Pulmonary artery endothelial cell (primary cell): ENCODE measurements around the gene LILRB3. TPM values are rescaled to one million over a fixed set of nuclear protein-coding genes. Genes with fewer than 3 reads are reported as not detected.
"Not testable (repeated sequence)": the region's sequence is repeated elsewhere in the genome, so short reads cannot be mapped to it uniquely, and the experiment has no call there.

ENCODE experiments used
- DNase-seq: peaks from one replicate; pipeline ENCODE4 v3.0.0-alpha.2; 2011; ENCODE audit warnings: low read depth, low spot score
- total RNA-seq: library from RNA; depleted of rRNA; stranded (reverse); fragments of >200 nt; gene quantifications from 2 replicates; pipeline ENCODE4 v1.2.3, GENCODE V29; 2014

LILRB3 gene
- total RNA-seq, 1 donor from 2014 or later: not detected

DNA sequence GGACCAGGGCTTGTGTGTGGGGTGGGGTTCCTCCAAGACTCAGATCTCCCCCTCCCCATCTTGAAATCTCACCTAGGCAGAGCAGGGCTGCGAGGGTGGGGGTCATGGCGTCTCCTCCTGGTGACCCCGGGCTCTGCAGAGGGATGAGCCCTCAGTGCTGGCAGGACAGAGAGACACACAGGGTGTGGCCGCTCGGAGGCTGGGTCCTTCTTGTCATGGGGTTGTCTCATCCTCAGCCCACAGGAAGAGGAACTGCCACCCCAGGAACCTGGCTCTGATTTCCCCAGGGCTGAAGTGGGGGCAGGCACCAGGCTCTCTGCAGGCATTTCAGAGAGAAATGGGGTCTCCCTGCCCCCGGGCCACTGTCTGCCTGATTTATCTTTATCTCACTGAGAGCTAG lies 19.8 kb upstream of the LILRB3 start, which contains the start of gene LILRA6:
LILRA6 (minus strand) TSS at position 145 of the 400 bp plus-strand sequence.
- not testable (repeated sequence) for DNase-seq

DNA sequence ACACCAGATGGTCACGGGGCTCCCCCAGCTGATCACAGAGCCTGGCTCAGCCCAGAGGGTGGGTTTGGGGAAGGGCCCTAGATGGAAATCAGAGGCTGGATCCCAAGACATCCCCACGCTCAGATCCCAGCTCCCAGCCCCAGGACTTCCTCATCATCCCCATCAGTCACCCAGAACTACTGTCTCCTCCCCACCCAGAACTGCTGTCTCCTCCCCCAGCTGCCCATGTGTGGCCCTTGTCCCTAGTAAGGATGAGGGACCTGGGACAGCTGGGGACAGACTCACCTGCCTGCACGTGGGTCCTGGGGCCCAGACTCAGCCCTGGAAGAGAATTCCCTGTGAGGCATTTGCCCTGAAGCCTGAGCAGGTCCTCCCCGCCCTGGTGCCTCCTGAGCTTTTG lies 19.4 kb upstream of the LILRB3 start:
- DNase-seq: not testable (repeated sequence)

DNA sequence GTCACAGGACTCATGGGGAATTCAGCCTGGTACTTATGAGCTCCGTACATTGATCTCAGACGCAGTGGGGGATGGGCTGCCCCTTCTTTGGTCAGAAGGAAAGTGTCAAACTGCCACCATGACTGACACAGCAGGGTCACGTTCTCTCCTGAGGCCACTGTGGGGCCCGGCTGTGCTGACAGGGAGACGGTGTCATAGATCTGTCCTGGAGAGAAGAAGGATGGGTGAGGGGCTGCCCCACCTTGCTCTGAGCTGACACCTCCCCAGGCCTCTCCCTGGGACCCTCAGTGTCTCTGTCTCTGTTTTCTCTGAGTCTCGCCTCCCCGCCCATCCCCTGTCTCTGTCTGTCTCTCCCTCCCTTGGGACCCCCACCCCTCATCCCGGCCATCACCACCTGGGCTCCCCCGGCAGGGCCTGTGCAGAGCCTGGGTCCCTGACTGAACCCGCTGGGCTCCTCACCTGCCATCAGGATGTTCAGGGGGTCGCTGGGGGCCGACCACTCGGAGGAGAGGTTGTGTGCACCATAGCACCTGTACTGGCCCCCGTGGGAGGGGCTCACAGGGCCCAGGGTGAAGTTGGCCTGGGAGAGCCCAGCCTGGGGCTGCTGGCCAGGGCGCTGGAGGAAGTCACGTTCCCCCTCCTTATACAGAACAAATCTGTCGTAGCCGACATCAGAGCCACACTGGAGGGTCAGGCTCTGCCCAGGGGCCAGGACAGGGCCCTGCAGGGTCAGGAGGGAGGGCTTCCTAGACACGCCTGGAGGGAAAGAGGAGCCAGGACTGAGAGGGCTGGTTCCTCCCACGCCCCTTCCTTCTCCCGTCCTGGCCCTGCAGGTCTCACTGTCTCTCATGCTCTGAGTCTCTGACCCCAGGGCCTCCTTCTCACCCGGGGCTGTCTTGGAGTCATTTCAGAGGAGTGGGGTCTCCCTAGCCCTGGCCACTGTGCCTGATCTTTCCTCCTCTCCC lies 17.8 kb upstream of the LILRB3 start:
- DNase-seq: not testable (repeated sequence)

GRCh38 chr19:54239491-54240371 lies 16.9 kb upstream of the LILRB3 start:
- not testable (repeated sequence) for DNase-seq

GRCh38 chr19:54233941-54234340 lies 11.1 kb upstream of the LILRB3 start:
- DNase-seq: no peak

GRCh38 chr19:54231077-54231931 lies 8.5 kb upstream of the LILRB3 start:
- DNase-seq: peak; percentile 40

DNA sequence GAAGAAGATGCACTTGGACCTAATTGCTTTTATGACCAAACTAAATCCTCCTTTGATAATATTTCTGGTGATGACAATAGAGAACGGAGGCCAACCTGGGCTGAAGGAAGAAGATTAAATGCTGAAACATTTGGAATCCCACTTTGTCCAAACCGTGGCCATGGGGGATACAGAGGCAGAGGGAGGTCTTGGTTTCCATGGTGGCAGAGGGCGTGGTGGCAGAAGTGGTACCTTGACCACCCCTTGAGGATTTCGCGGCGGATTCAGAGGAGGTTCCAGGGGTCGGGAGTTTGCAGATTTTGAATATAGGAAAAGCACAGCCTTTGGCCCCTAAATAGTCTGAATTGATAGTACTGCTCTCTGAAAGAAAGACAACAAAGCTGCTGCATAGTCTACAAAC lies 7.2 kb upstream of the LILRB3 start:
- no peak for DNase-seq

- DNase-seq: no peak
Observed at GRCh38 chr19:54229146-54229545, 6.3 kb upstream of the LILRB3 start.

DNA sequence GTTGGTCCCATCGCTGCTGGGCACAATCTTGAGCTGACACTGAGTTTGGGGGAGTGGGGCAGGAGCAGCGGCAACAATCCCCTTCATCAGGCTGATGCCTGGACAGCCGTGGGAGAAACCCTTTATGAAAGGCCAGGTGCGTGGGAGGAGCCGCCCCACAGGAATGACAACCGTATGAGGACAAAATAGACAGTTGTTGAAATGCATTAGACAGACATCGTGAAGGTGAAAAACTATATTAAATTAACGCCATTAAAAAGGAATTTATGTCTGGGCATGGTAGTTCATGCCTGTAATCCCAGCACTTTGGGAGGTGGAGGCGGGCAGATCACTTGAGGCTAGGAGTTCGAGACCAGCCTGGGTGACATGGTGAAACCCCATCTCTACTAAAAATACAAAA lies 1.8 kb upstream of the LILRB3 start:
- not testable (repeated sequence) for DNase-seq

- DNase-seq: not testable (repeated sequence)
Observed at GRCh38 chr19:54223937-54224281, 1.1 kb upstream of the LILRB3 start.

DNA sequence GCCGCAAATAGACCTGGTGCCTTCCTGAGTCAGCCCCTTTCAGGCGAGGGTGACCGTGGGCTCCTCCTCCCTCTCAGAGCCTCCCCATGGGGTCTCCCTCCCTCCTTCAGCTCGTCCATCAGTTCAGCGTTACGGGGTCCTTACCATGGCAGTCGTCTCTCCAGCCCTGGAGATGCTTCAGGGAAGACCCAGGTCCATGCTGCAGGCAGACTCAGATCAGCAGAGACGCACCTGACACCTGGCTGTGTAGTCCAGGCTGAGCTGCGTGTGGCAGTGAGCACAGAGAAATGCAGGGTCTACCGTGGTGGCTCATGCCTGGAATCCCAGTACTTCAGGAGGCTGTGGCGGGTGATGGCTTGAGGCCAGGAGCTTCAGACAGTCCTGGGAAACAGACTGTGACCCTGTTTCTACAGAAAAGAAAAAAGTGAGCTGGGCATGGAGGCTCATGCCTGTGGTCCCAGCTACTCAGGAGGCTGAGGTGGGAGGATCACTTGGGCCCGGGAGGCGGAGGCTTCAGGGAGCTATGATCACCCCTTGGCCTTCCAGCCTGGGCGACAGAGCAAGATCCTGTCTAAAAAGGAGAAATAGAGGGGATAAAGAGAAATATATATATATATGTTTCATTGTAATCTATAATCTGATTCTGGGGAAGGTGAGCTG lies 600 bp upstream of the LILRB3 start:
- DNase-seq: not testable (repeated sequence)

DNA sequence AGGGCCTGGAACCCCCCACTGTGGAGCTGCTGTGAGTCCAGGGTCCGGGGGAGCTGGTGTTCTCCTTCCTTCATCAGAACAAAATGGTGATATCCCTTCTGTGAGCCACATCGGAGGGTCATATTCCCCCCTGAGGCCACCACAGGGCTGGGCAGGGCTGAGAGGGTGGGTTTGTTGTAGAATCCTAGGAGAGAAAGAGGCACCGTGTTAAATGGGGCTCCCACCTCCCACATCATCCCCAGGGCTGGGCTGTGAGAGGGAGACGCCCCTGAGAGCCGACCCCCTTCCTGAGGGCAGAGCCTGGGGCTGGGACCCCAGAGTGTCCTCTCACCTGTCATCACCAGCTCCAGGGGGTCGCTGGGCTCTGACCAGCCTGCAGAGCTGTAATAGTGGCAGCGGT lies 860 bp downstream of the LILRB3 start:
- not testable (repeated sequence) for DNase-seq

DNA sequence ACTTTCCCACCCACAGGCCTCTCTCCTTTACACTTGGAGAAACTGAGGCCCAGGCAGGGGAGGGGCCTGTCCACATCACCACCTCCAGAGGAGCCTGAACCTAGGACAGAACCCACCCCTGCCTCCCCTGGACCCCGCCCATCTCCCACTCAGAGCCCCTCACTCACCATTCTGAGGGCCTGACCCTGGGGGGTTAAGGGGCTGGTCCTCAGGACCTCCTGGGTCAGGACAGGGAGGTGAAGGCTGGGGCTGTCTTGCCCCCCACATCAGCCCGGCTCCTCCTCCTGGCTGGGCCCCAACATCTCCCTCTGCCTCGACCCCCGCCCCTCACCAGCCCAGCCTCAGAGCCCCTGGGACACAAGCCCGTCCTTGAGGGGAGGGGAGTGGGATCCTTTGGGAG lies 3.1 kb downstream of the LILRB3 start:
- DNase-seq: not testable (repeated sequence)

- DNase-seq: no peak
Observed at GRCh38 chr19:54218960-54219661, 3.7 kb downstream of the LILRB3 start.

- no peak for DNase-seq
Observed at GRCh38 chr19:54218259-54218658, 4.5 kb downstream of the LILRB3 start.

DNA sequence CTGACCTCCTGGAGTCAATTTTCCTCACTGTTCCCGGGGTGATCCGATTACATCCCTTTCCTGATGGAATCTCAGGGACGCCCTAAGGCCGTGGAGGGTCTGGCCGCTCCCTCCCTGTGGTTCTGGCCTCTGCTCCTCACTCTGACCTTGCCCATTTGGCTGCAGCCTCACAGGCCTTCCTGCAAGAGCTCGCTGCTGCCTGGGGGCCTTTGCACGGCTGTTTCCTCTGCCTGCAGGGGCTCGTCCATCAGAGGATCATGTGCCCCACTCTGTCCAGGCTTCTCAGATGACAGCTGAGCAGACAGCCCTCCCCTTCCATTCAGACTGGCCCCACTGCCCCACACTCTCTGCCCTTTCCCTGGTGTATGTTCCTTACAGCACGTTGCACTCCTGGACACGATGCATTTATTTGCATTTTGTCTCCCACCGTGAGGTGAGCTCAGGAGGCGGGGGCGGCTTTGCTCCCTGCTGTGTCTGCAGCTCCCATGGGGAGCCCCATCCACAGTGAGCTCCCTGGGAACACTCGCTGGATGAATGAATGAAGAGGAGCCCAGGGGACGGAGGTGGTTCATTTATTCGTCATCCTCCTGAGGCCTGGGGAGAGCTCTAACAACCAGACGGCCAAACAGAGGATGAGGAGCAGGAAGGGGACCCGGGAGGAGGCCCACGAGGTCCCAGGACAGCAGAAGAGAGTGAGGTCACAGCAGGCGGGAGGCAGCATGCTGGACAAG lies 5.1 kb downstream of the LILRB3 start:
- DNase-seq: not testable (repeated sequence)

DNA sequence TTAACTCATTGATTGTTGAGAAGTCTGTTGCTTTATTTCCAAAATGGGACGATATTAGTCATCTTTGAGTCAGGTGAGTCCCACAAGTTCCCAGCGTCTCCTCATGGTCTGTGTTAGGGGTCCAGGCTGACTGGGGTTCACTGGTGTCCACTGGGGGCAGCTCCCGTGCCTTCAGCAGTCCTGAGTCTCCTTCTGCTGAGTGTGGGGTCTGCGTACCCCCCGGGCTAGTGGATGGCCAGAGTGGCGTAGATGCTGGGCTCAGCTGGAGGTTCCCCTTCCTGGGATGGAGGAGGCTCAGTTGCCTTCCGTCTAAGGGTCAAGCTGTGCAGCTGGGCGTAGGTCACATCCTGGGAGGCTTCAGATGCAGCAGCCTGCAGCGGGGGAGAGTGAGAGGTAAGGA lies 5.9 kb downstream of the LILRB3 start:
- DNase-seq: no peak

DNA sequence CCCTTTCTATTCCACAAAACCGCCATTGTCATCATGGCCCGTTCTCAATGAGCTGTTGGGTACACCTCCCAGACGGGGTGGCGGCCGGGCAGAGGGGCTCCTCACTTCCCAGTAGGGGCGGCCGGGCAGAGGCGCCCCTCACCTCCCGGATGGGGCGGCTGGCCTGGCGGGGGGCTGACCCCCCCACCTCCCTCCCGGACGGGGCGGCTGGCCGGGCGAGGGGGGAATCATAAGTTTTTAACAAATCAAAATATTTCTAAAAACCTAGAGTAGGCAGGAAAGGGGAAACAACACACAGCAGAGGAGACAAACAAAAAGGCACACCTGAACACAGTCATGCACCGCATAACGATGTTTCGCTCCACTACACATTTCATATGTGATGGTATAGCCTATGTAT lies 8.1 kb downstream of the LILRB3 start:
- DNase-seq: not testable (repeated sequence)

GRCh38 chr19:54214217-54214616 lies 8.6 kb downstream of the LILRB3 start:
- DNase-seq: not testable (repeated sequence)
